HepG2 (cell line): ENCODE data around the gene SLC25A1. TPM values are rescaled to one million over a fixed set of nuclear protein-coding genes. Genes with fewer than 3 reads are reported as not detected.

Experiments
- ATAC-seq: fragments of 200-7000 bp; cut with Tn5 transposase; 3 replicates; pipeline ENCODE4 v1.9.1; 2020; ENCODE audit warnings: mild to moderate bottlenecking, moderate library complexity
- BruUV-seq: library from RNA; stranded (reverse); fragments of 400-500 nt; replicated peaks from 2 replicates; lab custom pipeline; 2021; lab: Mats Ljungman, UMichigan
- CTCF ChIA-PET: fragments of 300-600 bp; formaldehyde crosslinking; extraction: SDS; loops from one replicate; lab custom pipeline; 2021; ENCODE audit warnings: low total read pairs, inconsistent platforms, low intra/inter-chr PET ratio; lab: Yijun Ruan, JAX
- POLR2A ChIA-PET: fragments of 350-600 bp; sonication (Branson Sonifier 250); formaldehyde crosslinking; loops from one replicate; lab custom pipeline; 2020; ENCODE audit warnings: antibody characterized with exemption, inconsistent platforms; lab: Yijun Ruan, JAX
- DNase-seq: peaks from one replicate; pipeline ENCODE4 v3.0.0-alpha.2; 2015; ENCODE audit warnings: low spot score
- FAIRE-seq: peaks from 3 replicates; lab custom pipeline; 2011; peaks lifted over from hg19 to GRCh38; lab: Jason Lieb, UNC
- H2AFZ ChIP-seq: one replicate; pipeline ENCODE4 v1.6.1; 2011; ENCODE audit warnings: low read length, inconsistent platforms
- H3K27ac ChIP-seq: fragments of 300-600 bp; 3 replicates; pipeline ENCODE4 v1.8.0; 2011; ENCODE audit warnings: mixed run types, mild to moderate bottlenecking, mixed read lengths, low read length, inconsistent platforms; ENCODE audit not compliant: insufficient read depth; ENCODE audit errors: extremely low read length
- H3K27me3 ChIP-seq, 2 experiments: fragments of 200-600 bp in 1 of 2; 2 replicates in 1 of 2; 3 replicates in 1 of 2; pipeline versions ENCODE4 v1.6.0 to v1.8.0; 2011; ENCODE audit warnings: low read length in 2 of 2, mild to moderate bottlenecking in 2 of 2, moderate library complexity in 2 of 2, inconsistent platforms in 1 of 2; ENCODE audit not compliant: insufficient read depth in 2 of 2, control insufficient read depth in 1 of 2
- H3K36me3 ChIP-seq, 2 experiments: fragments of 200-600 bp in 1 of 2; replicated peaks in 1 of 2; 2 replicates in 1 of 2; 3 replicates in 1 of 2; pipeline versions ENCODE4 v1.5.1 to v1.8.0; 2011; ENCODE audit warnings: low read length in 2 of 2, inconsistent platforms in 1 of 2; ENCODE audit not compliant: insufficient read depth in 2 of 2, control insufficient read depth in 1 of 2
- H3K4me1 ChIP-seq: 2 replicates; pipeline ENCODE4 v1.5.1; 2012; ENCODE audit warnings: low read length, inconsistent platforms; ENCODE audit not compliant: insufficient read depth
- H3K4me2 ChIP-seq: 2 replicates; pipeline ENCODE4 v1.6.0; 2011; ENCODE audit warnings: low read depth, low read length, inconsistent platforms
- H3K4me3 ChIP-seq, 3 experiments: fragments of 200-600 bp in 1 of 3; sonication (generic), shearing (Covaris generic) in 1 of 3; replicated peaks in 1 of 3; 2 replicates each; pipeline ENCODE4 v1.5.1; 2011 to 2016; ENCODE audit warnings: low read length in 3 of 3, inconsistent platforms in 2 of 3, low read depth in 2 of 3, mild to moderate bottlenecking in 2 of 3, control low read depth in 1 of 3, mixed read lengths in 1 of 3; ENCODE audit not compliant: insufficient read depth in 1 of 3
- H3K79me2 ChIP-seq: one replicate; pipeline ENCODE4 v1.6.1; 2011; ENCODE audit warnings: low read length, inconsistent platforms; ENCODE audit not compliant: insufficient read depth
- H3K9ac ChIP-seq: 2 replicates; pipeline ENCODE4 v1.6.0; 2011; ENCODE audit warnings: mild to moderate bottlenecking, low read depth, low read length, inconsistent platforms; ENCODE audit not compliant: insufficient read depth
- H3K9me3 ChIP-seq: 2 replicates; pipeline ENCODE4 v1.5.1; 2012; ENCODE audit warnings: mild to moderate bottlenecking, low read length
- H4K20me1 ChIP-seq: 2 replicates; pipeline ENCODE4 v1.6.0; 2011; ENCODE audit warnings: inconsistent platforms, mild to moderate bottlenecking, low read length, moderate library complexity; ENCODE audit not compliant: insufficient read depth
- ARID2 ChIP-seq: sonication (generic); formaldehyde crosslinking; IDR thresholded peaks from 2 replicates; pipeline ENCODE4 v1.8.1; 2022; ENCODE audit warnings: mild to moderate bottlenecking, missing genetic modification reagents, borderline replicate concordance
- HDAC2 ChIP-seq: sonication (generic); formaldehyde crosslinking; IDR thresholded peaks from 2 replicates; pipeline ENCODE4 v1.4.0; 2020; ENCODE audit warnings: missing genetic modification reagents
- HNRNPK ChIP-seq: fragments of 200-400 bp; formaldehyde crosslinking; IDR thresholded peaks from 2 replicates; pipeline ENCODE4 v1.6.1; 2018; ENCODE audit warnings: low read length, low read depth, moderate library complexity, mild to moderate bottlenecking; ENCODE audit not compliant: poor library complexity, severe bottlenecking
- MYNN ChIP-seq: sonication (generic); formaldehyde crosslinking; IDR thresholded peaks from 2 replicates; pipeline ENCODE4 v1.4.0; 2020; ENCODE audit warnings: mild to moderate bottlenecking, low read depth, missing genetic modification reagents
- NCOA1 ChIP-seq: sonication (generic); formaldehyde crosslinking; IDR thresholded peaks from 2 replicates; pipeline ENCODE4 v1.9.0; 2021; ENCODE audit warnings: missing genetic modification reagents
- SAP130 ChIP-seq: IDR thresholded peaks from 2 replicates; pipeline ENCODE4 v1.6.1; 2016; ENCODE audit warnings: low read depth
- U2AF1 ChIP-seq: fragments of 200-400 bp; formaldehyde crosslinking; optimal IDR thresholded peaks from 2 replicates; pipeline ENCODE3; 2017; ENCODE audit warnings: mild to moderate bottlenecking, low read depth, low read length
- ZKSCAN8 ChIP-seq: IDR thresholded peaks from 2 replicates; pipeline ENCODE4 v1.6.1; 2016; ENCODE audit warnings: borderline replicate concordance, missing genetic modification reagents, missing compliant biosample characterization
- ZNF781 ChIP-seq: sonication (generic); formaldehyde crosslinking; IDR thresholded peaks from 2 replicates; pipeline ENCODE4 v1.5.1; 2020; ENCODE audit warnings: borderline replicate concordance, mild to moderate bottlenecking, missing genetic modification reagents; ENCODE audit errors: not compliant biosample characterization
- whole genome bisulfite sequencing: methylation state at CpG from one replicate; pipeline ENCODE4 v1.1.6; 2017; ENCODE audit warnings: low lambda C conversion rate; 5-methylcytosine and 5-hydroxymethylcytosine counted together
- in situ Hi-C: cut with HindIII; loops from 2 replicates; pipeline ENCODE4 v1.10.0; 2017; ENCODE audit warnings: low pct_unique_long_range_greater_than_20kb; ENCODE audit not compliant: extremely low pct_ligation_motif_present
- intact Hi-C: fragments of 100-400 bp; cut with micrococcal nuclease; formaldehyde crosslinking; loops from one replicate; pipeline ENCODE4 v1.10.0; 2022; ENCODE audit not compliant: unreplicated experiment
- polyA plus RNA-seq, 8 experiments: library from polyadenylated mRNA; depleted of rRNA in 3 of 8; stranded (reverse) in 7 of 8; unstranded in 1 of 8; fragments of >200 nt; fragmentation: Illumina TruSeq in 4 of 8; extraction: Trizol in 4 of 8; gene quantifications; 2 replicates each; pipeline versions ENCODE4 v1.2.1 to v1.2.3, GENCODE V29; 2011 to 2016; ENCODE audit warnings: low read depth in 4 of 8, missing spikeins in 1 of 8, mixed read lengths in 1 of 8; ENCODE audit not compliant: insufficient read depth in 1 of 8
- total RNA-seq, 5 experiments: library from RNA; depleted of rRNA; stranded (reverse); fragments of >200 nt; fragmentation: Illumina TruSeq; extraction: Trizol; gene quantifications; 2 replicates each; pipeline ENCODE4 v1.2.3, GENCODE V29; 2016; ENCODE audit warnings: low read depth in 1 of 5
- TF ChIP-seq, protein P1 (sequence below): sonication (generic); formaldehyde crosslinking; IDR thresholded peaks from 2 replicates; pipeline ENCODE4 v1.4.0; 2020; ENCODE audit warnings: low read depth, missing genetic modification reagents
- TF ChIP-seq, protein P2 (sequence below): sonication (generic); formaldehyde crosslinking; IDR thresholded peaks from 2 replicates; pipeline ENCODE4 v1.4.0; 2020; ENCODE audit warnings: missing genetic modification reagents
- TF ChIP-seq, protein P3 (sequence below): sonication (generic); formaldehyde crosslinking; IDR thresholded peaks from 2 replicates; pipeline ENCODE4 v1.5.0; 2020; ENCODE audit warnings: missing genetic modification reagents
- TF ChIP-seq, protein P4 (sequence below): IDR thresholded peaks from 2 replicates; pipeline ENCODE4 v1.6.1; 2016; ENCODE audit warnings: missing compliant biosample characterization, missing genetic modification reagents, borderline replicate concordance

SLC25A1 gene
- total and polyA plus RNA-seq, 2 of the 13 experiments (the other 11 are each of a cell fraction or from before 2014, with no cell fraction given), result 49.4 to 161 TPM

DNA sequence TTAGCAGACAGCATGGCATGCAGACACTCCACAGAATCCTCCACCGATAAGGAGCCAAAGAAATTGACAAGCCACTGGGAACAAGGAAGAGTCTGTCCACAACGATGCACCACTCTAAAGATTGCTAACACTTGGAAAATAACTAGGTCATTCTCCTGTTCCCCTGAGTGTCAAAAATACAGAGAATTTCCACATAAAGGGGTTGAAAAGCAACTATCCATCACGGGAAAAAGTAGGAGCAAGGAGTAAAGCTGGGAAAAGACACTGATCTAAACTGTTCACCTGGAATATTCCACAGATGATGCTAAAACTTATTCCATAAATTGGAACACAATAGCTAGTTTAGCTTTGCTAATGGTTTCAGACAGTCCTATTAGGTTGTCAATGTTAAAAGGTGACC, 47.0 kb upstream of the SLC25A1 start:
- no peak overlapping the region for H3K27ac ChIP-seq
- 90% methylated on average over 3 of the region's 3 CpGs for WGBS
- no peak overlapping the region for H3K4me3 ChIP-seq
- POLR2A ChIA-PET, result no interaction called here
- CTCF ChIA-PET, result no interaction called here
- H3K9me3 ChIP-seq, result no peaks in the 10 kb centered on the region
- ATAC-seq (no peak), DNase-seq (no peak), FAIRE-seq (no peak)
- no peak overlapping the region for H3K9ac ChIP-seq
- no peaks in the 10 kb centered on the region for H3K79me2 ChIP-seq
- peaks cover 6 to 36% of the 10 kb centered on the region in 2 experiments; a peak in 4 of 5 replicates for H3K36me3 ChIP-seq
- intact Hi-C loops (no loop called here), in situ Hi-C loops (no loop called here)
- no TSS peak for BruUV-seq
- H3K4me2 ChIP-seq, result no peak overlapping the region
- H3K4me1 ChIP-seq, result no peaks in the 10 kb centered on the region
- no peaks in the 10 kb centered on the region for H4K20me1 ChIP-seq
- TF ChIP-seq, protein P1, sequence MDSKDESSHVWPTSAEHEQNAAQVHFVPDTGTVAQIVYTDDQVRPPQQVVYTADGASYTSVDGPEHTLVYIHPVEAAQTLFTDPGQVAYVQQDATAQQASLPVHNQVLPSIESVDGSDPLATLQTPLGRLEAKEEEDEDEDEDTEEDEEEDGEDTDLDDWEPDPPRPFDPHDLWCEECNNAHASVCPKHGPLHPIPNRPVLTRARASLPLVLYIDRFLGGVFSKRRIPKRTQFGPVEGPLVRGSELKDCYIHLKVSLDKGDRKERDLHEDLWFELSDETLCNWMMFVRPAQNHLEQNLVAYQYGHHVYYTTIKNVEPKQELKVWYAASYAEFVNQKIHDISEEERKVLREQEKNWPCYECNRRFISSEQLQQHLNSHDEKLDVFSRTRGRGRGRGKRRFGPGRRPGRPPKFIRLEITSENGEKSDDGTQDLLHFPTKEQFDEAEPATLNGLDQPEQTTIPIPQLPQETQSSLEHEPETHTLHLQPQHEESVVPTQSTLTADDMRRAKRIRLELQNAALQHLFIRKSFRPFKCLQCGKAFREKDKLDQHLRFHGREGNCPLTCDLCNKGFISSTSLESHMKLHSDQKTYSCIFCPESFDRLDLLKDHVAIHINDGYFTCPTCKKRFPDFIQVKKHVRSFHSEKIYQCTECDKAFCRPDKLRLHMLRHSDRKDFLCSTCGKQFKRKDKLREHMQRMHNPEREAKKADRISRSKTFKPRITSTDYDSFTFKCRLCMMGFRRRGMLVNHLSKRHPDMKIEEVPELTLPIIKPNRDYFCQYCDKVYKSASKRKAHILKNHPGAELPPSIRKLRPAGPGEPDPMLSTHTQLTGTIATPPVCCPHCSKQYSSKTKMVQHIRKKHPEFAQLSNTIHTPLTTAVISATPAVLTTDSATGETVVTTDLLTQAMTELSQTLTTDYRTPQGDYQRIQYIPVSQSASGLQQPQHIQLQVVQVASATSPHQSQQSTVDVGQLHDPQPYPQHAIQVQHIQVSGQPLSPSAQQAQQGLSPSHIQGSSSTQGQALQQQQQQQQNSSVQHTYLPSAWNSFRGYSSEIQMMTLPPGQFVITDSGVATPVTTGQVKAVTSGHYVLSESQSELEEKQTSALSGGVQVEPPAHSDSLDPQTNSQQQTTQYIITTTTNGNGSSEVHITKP (CRISPR knock-in tag), result no peak
- TF ChIP-seq, protein P2, sequence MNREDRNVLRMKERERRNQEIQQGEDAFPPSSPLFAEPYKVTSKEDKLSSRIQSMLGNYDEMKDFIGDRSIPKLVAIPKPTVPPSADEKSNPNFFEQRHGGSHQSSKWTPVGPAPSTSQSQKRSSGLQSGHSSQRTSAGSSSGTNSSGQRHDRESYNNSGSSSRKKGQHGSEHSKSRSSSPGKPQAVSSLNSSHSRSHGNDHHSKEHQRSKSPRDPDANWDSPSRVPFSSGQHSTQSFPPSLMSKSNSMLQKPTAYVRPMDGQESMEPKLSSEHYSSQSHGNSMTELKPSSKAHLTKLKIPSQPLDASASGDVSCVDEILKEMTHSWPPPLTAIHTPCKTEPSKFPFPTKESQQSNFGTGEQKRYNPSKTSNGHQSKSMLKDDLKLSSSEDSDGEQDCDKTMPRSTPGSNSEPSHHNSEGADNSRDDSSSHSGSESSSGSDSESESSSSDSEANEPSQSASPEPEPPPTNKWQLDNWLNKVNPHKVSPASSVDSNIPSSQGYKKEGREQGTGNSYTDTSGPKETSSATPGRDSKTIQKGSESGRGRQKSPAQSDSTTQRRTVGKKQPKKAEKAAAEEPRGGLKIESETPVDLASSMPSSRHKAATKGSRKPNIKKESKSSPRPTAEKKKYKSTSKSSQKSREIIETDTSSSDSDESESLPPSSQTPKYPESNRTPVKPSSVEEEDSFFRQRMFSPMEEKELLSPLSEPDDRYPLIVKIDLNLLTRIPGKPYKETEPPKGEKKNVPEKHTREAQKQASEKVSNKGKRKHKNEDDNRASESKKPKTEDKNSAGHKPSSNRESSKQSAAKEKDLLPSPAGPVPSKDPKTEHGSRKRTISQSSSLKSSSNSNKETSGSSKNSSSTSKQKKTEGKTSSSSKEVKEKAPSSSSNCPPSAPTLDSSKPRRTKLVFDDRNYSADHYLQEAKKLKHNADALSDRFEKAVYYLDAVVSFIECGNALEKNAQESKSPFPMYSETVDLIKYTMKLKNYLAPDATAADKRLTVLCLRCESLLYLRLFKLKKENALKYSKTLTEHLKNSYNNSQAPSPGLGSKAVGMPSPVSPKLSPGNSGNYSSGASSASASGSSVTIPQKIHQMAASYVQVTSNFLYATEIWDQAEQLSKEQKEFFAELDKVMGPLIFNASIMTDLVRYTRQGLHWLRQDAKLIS, result no peak
- TF ChIP-seq NCOA1 (no peak), SAP130 (CRISPR knock-in tag) (no peak), ZKSCAN8 (no peak), HNRNPK (no peak), HDAC2 (CRISPR knock-in tag) (no peak), ZNF781 (no peak), U2AF1 (no peak), ARID2 (CRISPR knock-in tag) (no peak), MYNN (no peak)
- TF ChIP-seq, protein P3, sequence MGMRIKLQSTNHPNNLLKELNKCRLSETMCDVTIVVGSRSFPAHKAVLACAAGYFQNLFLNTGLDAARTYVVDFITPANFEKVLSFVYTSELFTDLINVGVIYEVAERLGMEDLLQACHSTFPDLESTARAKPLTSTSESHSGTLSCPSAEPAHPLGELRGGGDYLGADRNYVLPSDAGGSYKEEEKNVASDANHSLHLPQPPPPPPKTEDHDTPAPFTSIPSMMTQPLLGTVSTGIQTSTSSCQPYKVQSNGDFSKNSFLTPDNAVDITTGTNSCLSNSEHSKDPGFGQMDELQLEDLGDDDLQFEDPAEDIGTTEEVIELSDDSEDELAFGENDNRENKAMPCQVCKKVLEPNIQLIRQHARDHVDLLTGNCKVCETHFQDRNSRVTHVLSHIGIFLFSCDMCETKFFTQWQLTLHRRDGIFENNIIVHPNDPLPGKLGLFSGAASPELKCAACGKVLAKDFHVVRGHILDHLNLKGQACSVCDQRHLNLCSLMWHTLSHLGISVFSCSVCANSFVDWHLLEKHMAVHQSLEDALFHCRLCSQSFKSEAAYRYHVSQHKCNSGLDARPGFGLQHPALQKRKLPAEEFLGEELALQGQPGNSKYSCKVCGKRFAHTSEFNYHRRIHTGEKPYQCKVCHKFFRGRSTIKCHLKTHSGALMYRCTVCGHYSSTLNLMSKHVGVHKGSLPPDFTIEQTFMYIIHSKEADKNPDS (CRISPR knock-in tag), result no peak
- TF ChIP-seq, protein P4, sequence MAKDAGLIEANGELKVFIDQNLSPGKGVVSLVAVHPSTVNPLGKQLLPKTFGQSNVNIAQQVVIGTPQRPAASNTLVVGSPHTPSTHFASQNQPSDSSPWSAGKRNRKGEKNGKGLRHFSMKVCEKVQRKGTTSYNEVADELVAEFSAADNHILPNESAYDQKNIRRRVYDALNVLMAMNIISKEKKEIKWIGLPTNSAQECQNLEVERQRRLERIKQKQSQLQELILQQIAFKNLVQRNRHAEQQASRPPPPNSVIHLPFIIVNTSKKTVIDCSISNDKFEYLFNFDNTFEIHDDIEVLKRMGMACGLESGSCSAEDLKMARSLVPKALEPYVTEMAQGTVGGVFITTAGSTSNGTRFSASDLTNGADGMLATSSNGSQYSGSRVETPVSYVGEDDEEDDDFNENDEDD (CRISPR knock-in tag), result no peak
- H2AFZ ChIP-seq, result no peak overlapping the region
- no peaks in the 10 kb centered on the region for H3K27me3 ChIP-seq
